GM12892 (cell line): ENCODE data around the gene GFOD2.

ENCODE experiments used
- POLR2A ChIP-seq: IDR thresholded peaks from 2 replicates; pipeline ENCODE4 v1.6.1; 2011; ENCODE audit warnings: low read depth, low read length, control low read depth
- TAF1 ChIP-seq: IDR thresholded peaks from 2 replicates; pipeline ENCODE4 v1.6.1; 2011; ENCODE audit warnings: low read depth, mild to moderate bottlenecking, control low read depth, low read length, borderline replicate concordance

GRCh38 chr16:67764158-67764667, 45.1 kb upstream of the GFOD2 start:
- TF ChIP-seq POLR2A (no peak), TAF1 (no peak)
